GM12878 (cell line): ENCODE measurements around the gene TMEM45A. TPM values are rescaled to one million over a fixed set of nuclear protein-coding genes. Genes with fewer than 3 reads are reported as not detected.

ENCODE experiments used
- ATAC-seq: fragments of 200-7000 bp; cut with Tn5 transposase; 3 replicates; pipeline ENCODE4 v1.9.1; 2020; ENCODE audit warnings: mild to moderate bottlenecking, moderate library complexity
- BruUV-seq: library from RNA; stranded (reverse); fragments of 400-500 nt; replicated peaks from 2 replicates; lab custom pipeline; 2021; lab: Mats Ljungman, UMichigan
- CTCF ChIA-PET: fragments of 300-600 bp; sonication (Branson Sonifier 250); formaldehyde crosslinking; extraction: SDS; loops from one replicate; lab custom pipeline; 2021; ENCODE audit warnings: inconsistent platforms; lab: Yijun Ruan, JAX
- POLR2A ChIA-PET: fragments of 350-600 bp; formaldehyde crosslinking; extraction: SDS; loops from one replicate; lab custom pipeline; 2021; ENCODE audit warnings: inconsistent platforms; lab: Charles Lee
- RAD21 ChIA-PET: fragments of 300-600 bp; sonication (Branson Sonifier 250); formaldehyde crosslinking; loops from one replicate; lab custom pipeline; 2023; ENCODE audit warnings: antibody characterized with exemption; ENCODE audit not compliant: unreplicated experiment; lab: Charles Lee
- SMC1A ChIA-PET: fragments of 300-600 bp; sonication (Branson Sonifier 250); formaldehyde crosslinking; loops from one replicate; lab custom pipeline; 2023; ENCODE audit not compliant: unreplicated experiment, uncharacterized antibody; lab: Charles Lee
- DNase-seq: peaks from one replicate; pipeline ENCODE4 v3.0.0-alpha.2; 2011; ENCODE audit warnings: low read depth, low spot score
- FAIRE-seq: peaks from 3 replicates; lab custom pipeline; 2011; peaks lifted over from hg19 to GRCh38; lab: Jason Lieb, UNC
- H2AFZ ChIP-seq: 2 replicates; pipeline ENCODE4 v1.6.0; 2011; ENCODE audit warnings: low read depth, low read length, control low read depth; ENCODE audit not compliant: control insufficient read depth
- H3K27ac ChIP-seq: 2 replicates; pipeline ENCODE4 v1.5.1; 2011; ENCODE audit warnings: control low read depth; ENCODE audit not compliant: control insufficient read depth, insufficient read depth
- H3K27me3 ChIP-seq, 2 experiments: replicated peaks in 1 of 2; 2 replicates each; pipeline versions ENCODE4 v1.6.0 to v1.6.1; 2011; ENCODE audit warnings: low read length in 1 of 2; ENCODE audit not compliant: control insufficient read depth in 2 of 2, insufficient read depth in 2 of 2
- H3K36me3 ChIP-seq, 2 experiments: 2 replicates each; pipeline ENCODE4 v1.5.1; 2011; ENCODE audit warnings: low read length in 1 of 2; ENCODE audit not compliant: control insufficient read depth in 2 of 2, insufficient read depth in 2 of 2
- H3K4me1 ChIP-seq: 2 replicates; pipeline ENCODE4 v1.6.1; 2011; ENCODE audit warnings: mild to moderate bottlenecking, low read length, moderate library complexity, mixed read lengths; ENCODE audit not compliant: control insufficient read depth, insufficient read depth
- H3K4me2 ChIP-seq: 2 replicates; pipeline ENCODE4 v1.6.0; 2011; ENCODE audit warnings: control low read depth; ENCODE audit not compliant: control insufficient read depth, insufficient read depth
- H3K4me3 ChIP-seq: fragments of 200-600 bp; sonication (generic); 2 replicates; pipeline ENCODE4 v1.5.1; 2016
- H3K79me2 ChIP-seq: 2 replicates; pipeline ENCODE4 v1.6.0; 2011; ENCODE audit warnings: low read length; ENCODE audit not compliant: control insufficient read depth, insufficient read depth
- H3K9ac ChIP-seq: 2 replicates; pipeline ENCODE4 v1.8.0; 2011; ENCODE audit warnings: low read length, control low read depth, mixed read lengths; ENCODE audit not compliant: control insufficient read depth, insufficient read depth
- H3K9me3 ChIP-seq: replicated peaks from 3 replicates; pipeline ENCODE4 v1.5.1; 2011; ENCODE audit warnings: mild to moderate bottlenecking, low read length; ENCODE audit not compliant: control insufficient read depth, insufficient read depth
- H4K20me1 ChIP-seq: 2 replicates; pipeline ENCODE4 v1.6.0; 2011; ENCODE audit not compliant: control insufficient read depth, insufficient read depth
- MLLT1 ChIP-seq: fragments of 450-650 bp; IDR thresholded peaks from 2 replicates; pipeline ENCODE4 v1.6.1; 2016; ENCODE audit warnings: mild to moderate bottlenecking
- NFYB ChIP-seq: IDR thresholded peaks from 2 replicates; pipeline ENCODE4 v1.6.1; 2011; ENCODE audit warnings: low read depth, mild to moderate bottlenecking, low read length, improper control_type of control experiment, moderate library complexity; ENCODE audit not compliant: insufficient read depth
- NR2F1 ChIP-seq: fragments of 450-650 bp; conservative IDR thresholded peaks from 2 replicates; pipeline ENCODE4 v1.6.1; 2017; ENCODE audit warnings: mild to moderate bottlenecking
- POU2F2 ChIP-seq: IDR thresholded peaks from 3 replicates; pipeline ENCODE4 v1.6.1; 2011; ENCODE audit warnings: low read depth, mild to moderate bottlenecking, low read length, borderline replicate concordance
- REST ChIP-seq: IDR thresholded peaks from 2 replicates; pipeline ENCODE4 v1.6.1; 2012; ENCODE audit warnings: mild to moderate bottlenecking, low read depth, low read length
- TAF1 ChIP-seq: IDR thresholded peaks from 2 replicates; pipeline ENCODE4 v1.6.1; 2011; ENCODE audit warnings: mild to moderate bottlenecking, low read depth, low read length, borderline replicate concordance
- ZNF207 ChIP-seq: fragments of 450-650 bp; IDR thresholded peaks from 2 replicates; pipeline ENCODE4 v1.6.1; 2014; ENCODE audit warnings: antibody characterized with exemption, mild to moderate bottlenecking, borderline replicate concordance
- WGBS: methylation state at CpG from one replicate; pipeline ENCODE4 v1.1.6; 2016; ENCODE audit warnings: low lambda C conversion rate; ENCODE audit not compliant: insufficient replicate concordance, insufficient coverage; ENCODE audit errors: missing lambda C conversion rate; 5-methylcytosine and 5-hydroxymethylcytosine counted together
- in situ Hi-C: fragments of 300-500 bp; cut with MboI; formaldehyde crosslinking; loops from 9 replicates; pipeline ENCODE4 v1.14.3; 2018; ENCODE audit warnings: mixed read lengths
- intact Hi-C: fragments of 100-400 bp; cut with micrococcal nuclease; formaldehyde crosslinking; loops from one replicate; pipeline ENCODE4 v1.14.2; 2022; ENCODE audit not compliant: unreplicated experiment
- polyA plus RNA-seq, 11 experiments: library from polyadenylated mRNA; depleted of rRNA in 4 of 11; unstranded in 6 of 11; stranded (reverse) in 5 of 11; fragments of >200 nt; fragmentation: Nextera tagmentation in 4 of 11; fragmentation: Illumina TruSeq in 1 of 11; extraction: Ambion mirVana in 4 of 11; extraction: Trizol in 1 of 11; gene quantifications; 1 replicate in 1 of 11; 2 replicates in 10 of 11; pipeline versions ENCODE4 v1.2.1 to v1.2.3, GENCODE V29; 2011 to 2016; ENCODE audit warnings: inconsistent platforms in 2 of 11, missing spikeins in 2 of 11, low read depth in 1 of 11
- total RNA-seq, 4 experiments: library from RNA; depleted of rRNA in 3 of 4; stranded (reverse); fragments of >200 nt in 3 of 4; fragmentation: Illumina TruSeq in 1 of 4; extraction: Trizol in 1 of 4; gene quantifications; 2 replicates each; pipeline versions ENCODE4 v1.2.1 to v1.2.3, GENCODE V29; 2013 to 2021
- TF ChIP-seq, protein P1 (sequence below): fragments of 450-650 bp; IDR thresholded peaks from 2 replicates; pipeline ENCODE4 v1.6.1; 2017; ENCODE audit warnings: mild to moderate bottlenecking

TMEM45A gene
- total and polyA plus RNA-seq, 10 of the 15 experiments (the other 5 are each of a cell fraction or from before 2014, with no cell fraction given): 0.34 to 5.3 (median 0.83) TPM

DNA sequence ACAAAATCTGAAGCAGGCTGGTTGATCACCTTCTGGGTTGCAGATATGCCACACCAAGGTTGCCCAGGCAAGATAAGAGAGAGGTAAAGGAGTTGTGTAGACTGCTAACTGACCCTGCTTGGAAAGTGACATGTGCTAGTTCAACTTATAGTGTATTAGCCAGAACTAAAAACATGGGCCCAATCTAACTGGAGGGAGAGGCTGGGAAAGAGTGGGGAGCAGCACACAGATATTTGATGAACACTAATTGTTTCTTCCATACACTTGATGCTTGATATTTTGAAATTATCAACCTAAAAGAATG, 61.9 kb downstream of the TMEM45A start (continued):
- TF ChIP-seq, protein P1, sequence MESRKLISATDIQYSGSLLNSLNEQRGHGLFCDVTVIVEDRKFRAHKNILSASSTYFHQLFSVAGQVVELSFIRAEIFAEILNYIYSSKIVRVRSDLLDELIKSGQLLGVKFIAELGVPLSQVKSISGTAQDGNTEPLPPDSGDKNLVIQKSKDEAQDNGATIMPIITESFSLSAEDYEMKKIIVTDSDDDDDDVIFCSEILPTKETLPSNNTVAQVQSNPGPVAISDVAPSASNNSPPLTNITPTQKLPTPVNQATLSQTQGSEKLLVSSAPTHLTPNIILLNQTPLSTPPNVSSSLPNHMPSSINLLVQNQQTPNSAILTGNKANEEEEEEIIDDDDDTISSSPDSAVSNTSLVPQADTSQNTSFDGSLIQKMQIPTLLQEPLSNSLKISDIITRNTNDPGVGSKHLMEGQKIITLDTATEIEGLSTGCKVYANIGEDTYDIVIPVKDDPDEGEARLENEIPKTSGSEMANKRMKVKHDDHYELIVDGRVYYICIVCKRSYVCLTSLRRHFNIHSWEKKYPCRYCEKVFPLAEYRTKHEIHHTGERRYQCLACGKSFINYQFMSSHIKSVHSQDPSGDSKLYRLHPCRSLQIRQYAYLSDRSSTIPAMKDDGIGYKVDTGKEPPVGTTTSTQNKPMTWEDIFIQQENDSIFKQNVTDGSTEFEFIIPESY: no peak
- no peak for TF ChIP-seq ZNF207
- TF ChIP-seq, all 136 proteins: peak for 0

DNA sequence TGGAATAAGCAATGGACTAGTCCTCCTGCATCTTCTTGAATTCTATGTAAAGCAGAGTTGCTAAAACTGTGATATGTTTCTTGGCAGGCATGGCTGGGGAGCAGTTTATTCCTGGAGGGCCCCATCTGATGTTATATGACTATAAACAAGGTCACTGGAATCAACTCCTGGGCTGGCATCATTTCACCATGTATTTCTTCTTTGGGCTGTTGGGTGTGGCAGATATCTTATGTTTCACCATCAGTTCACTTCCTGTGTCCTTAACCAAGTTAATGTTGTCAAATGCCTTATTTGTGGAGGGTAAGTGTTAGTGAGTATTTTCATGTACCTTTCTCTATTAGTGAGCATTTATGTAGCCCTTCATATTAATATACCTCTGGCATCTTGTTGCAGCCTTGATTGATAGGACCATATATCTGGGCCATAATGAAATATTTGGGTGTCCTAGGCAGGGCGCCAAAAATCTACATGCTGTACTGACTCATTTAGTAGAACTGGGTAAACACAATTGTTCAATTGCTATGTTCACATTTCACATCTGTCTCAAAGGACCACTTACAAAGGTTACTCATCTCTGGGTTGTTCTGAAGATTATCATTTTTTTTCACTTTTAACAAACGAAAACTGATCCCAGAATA, 64.4 kb downstream of the TMEM45A start:
- TF ChIP-seq TAF1 (no peak), POU2F2 (no peak), NR2F1 (no peak), NFYB (no peak), MLLT1 (no peak), REST (no peak)
- RAD21 ChIA-PET: interaction anchor here (1.2 kb wide), 1 partner anchor 94 kb away, joined by 4 read pairs; no protein-coding TSS in a partner anchor
- H3K4me1 ChIP-seq: no peaks in the 10 kb centered on the region
- WGBS: 59% methylated on average over 2 of the region's 2 CpGs
- intact Hi-C loops: no loop called here
- no peak overlapping the region for H3K27ac ChIP-seq
- H4K20me1 ChIP-seq: no peaks in the 10 kb centered on the region
- POLR2A ChIA-PET: no interaction called here
- FAIRE-seq (no peak), DNase-seq (no peak), ATAC-seq (no peak)
- in situ Hi-C loops: no loop called here
- no peaks in the 10 kb centered on the region for H3K27me3 ChIP-seq
- H2AFZ ChIP-seq: no peak overlapping the region
- no peaks in the 10 kb centered on the region for H3K9me3 ChIP-seq
- H3K4me2 ChIP-seq: no peak overlapping the region
- BruUV-seq: no TSS peak
- H3K79me2 ChIP-seq: no peaks in the 10 kb centered on the region
- no peak overlapping the region for H3K4me3 ChIP-seq
- H3K36me3 ChIP-seq: no peaks in the 10 kb centered on the region
- no peak overlapping the region for H3K9ac ChIP-seq
- SMC1A ChIA-PET: no interaction called here
- CTCF ChIA-PET: no interaction called here
